ENCODE measurements around the gene SLC9A4.

The SLC9A4 gene

GRCh38 chr2:102473020-102473419, at the start of gene SLC9A4:
Gene SLC9A4, plus strand, starts transcription at chr2:102473226. Its CDS starts 534 bp downstream, at chr2:102473760.
- H3K36me3 ChIP-seq (ENCODE audit: control insufficient read depth, insufficient read depth, low read length): no peaks in the 10 kb centered on the region
- peaks cover 8% of the 10 kb centered on the region; the same call in 1 of the 2 replicates for H3K9me3 ChIP-seq (ENCODE audit: control insufficient read depth, insufficient read depth, low read length)
- no peaks in the 10 kb centered on the region for H3K4me1 ChIP-seq (ENCODE audit: control insufficient read depth, insufficient read depth, low read length)
- no peaks in the 10 kb centered on the region for H3K27me3 ChIP-seq (ENCODE audit: control insufficient read depth, insufficient read depth, low read length)
- H3K9ac ChIP-seq (ENCODE audit: low read depth, low read length): no peak within 1 kb of the TSS
- no peak within 1 kb of the TSS for H3K4me3 ChIP-seq (ENCODE audit: low read depth, low read length)
- no peak within 1 kb of the TSS for H3K27ac ChIP-seq (ENCODE audit: low read depth, low read length)

GRCh38 chr2:102423368-102423767, 49.7 kb upstream of the SLC9A4 start:
- Histone ChIP-seq H3K9me3 (ENCODE audit: control insufficient read depth, insufficient read depth, low read length) (no peaks in the 10 kb centered on the region), H3K27me3 (ENCODE audit: control insufficient read depth, insufficient read depth, low read length) (no peaks in the 10 kb centered on the region), H3K4me1 (ENCODE audit: control insufficient read depth, insufficient read depth, low read length) (no peaks in the 10 kb centered on the region), H3K4me3 (ENCODE audit: low read depth, low read length) (no peak overlapping the region), H3K9ac (ENCODE audit: low read depth, low read length) (no peak overlapping the region), H3K36me3 (ENCODE audit: control insufficient read depth, insufficient read depth, low read length) (no peaks in the 10 kb centered on the region), H3K27ac (ENCODE audit: low read depth, low read length) (no peak overlapping the region)

- no peak overlapping the region for H3K9ac ChIP-seq (ENCODE audit: low read depth, low read length)
- no peaks in the 10 kb centered on the region for H3K4me1 ChIP-seq (ENCODE audit: control insufficient read depth, insufficient read depth, low read length)
- H3K27ac ChIP-seq (ENCODE audit: low read depth, low read length): no peak overlapping the region
- no peak overlapping the region for H3K4me3 ChIP-seq (ENCODE audit: low read depth, low read length)
- no peaks in the 10 kb centered on the region for H3K9me3 ChIP-seq (ENCODE audit: control insufficient read depth, insufficient read depth, low read length)
- no peaks in the 10 kb centered on the region for H3K36me3 ChIP-seq (ENCODE audit: control insufficient read depth, insufficient read depth, low read length)
- no peaks in the 10 kb centered on the region for H3K27me3 ChIP-seq (ENCODE audit: control insufficient read depth, insufficient read depth, low read length)
Observed at GRCh38 chr2:102424754-102425153, 48.3 kb upstream of the SLC9A4 start.

- no peaks in the 10 kb centered on the region for H3K4me1 ChIP-seq (ENCODE audit: control insufficient read depth, insufficient read depth, low read length)
- no peaks in the 10 kb centered on the region for H3K27me3 ChIP-seq (ENCODE audit: control insufficient read depth, insufficient read depth, low read length)
- H3K9me3 ChIP-seq (ENCODE audit: control insufficient read depth, insufficient read depth, low read length): no peaks in the 10 kb centered on the region
- H3K9ac ChIP-seq (ENCODE audit: low read depth, low read length): no peak overlapping the region
- H3K36me3 ChIP-seq (ENCODE audit: control insufficient read depth, insufficient read depth, low read length): no peaks in the 10 kb centered on the region
- no peak overlapping the region for H3K27ac ChIP-seq (ENCODE audit: low read depth, low read length)
- H3K4me3 ChIP-seq (ENCODE audit: low read depth, low read length): no peak overlapping the region
Observed at GRCh38 chr2:102425441-102426132, 47.4 kb upstream of the SLC9A4 start.

GRCh38 chr2:102427249-102427648, 45.8 kb upstream of the SLC9A4 start:
- Histone ChIP-seq H3K36me3 (ENCODE audit: control insufficient read depth, insufficient read depth, low read length) (no peaks in the 10 kb centered on the region), H3K4me3 (ENCODE audit: low read depth, low read length) (no peak overlapping the region), H3K9me3 (ENCODE audit: control insufficient read depth, insufficient read depth, low read length) (no peaks in the 10 kb centered on the region), H3K27me3 (ENCODE audit: control insufficient read depth, insufficient read depth, low read length) (no peaks in the 10 kb centered on the region), H3K27ac (ENCODE audit: low read depth, low read length) (no peak overlapping the region), H3K9ac (ENCODE audit: low read depth, low read length) (no peak overlapping the region), H3K4me1 (ENCODE audit: control insufficient read depth, insufficient read depth, low read length) (no peaks in the 10 kb centered on the region)

GRCh38 chr2:102428573-102428972, 44.5 kb upstream of the SLC9A4 start:
- no peaks in the 10 kb centered on the region for H3K4me1 ChIP-seq (ENCODE audit: control insufficient read depth, insufficient read depth, low read length)
- no peak overlapping the region for H3K4me3 ChIP-seq (ENCODE audit: low read depth, low read length)
- no peaks in the 10 kb centered on the region for H3K36me3 ChIP-seq (ENCODE audit: control insufficient read depth, insufficient read depth, low read length)
- H3K9me3 ChIP-seq (ENCODE audit: control insufficient read depth, insufficient read depth, low read length): no peaks in the 10 kb centered on the region
- H3K9ac ChIP-seq (ENCODE audit: low read depth, low read length): no peak overlapping the region
- H3K27ac ChIP-seq (ENCODE audit: low read depth, low read length): no peak overlapping the region
- no peaks in the 10 kb centered on the region for H3K27me3 ChIP-seq (ENCODE audit: control insufficient read depth, insufficient read depth, low read length)

- Histone ChIP-seq H3K9me3 (ENCODE audit: control insufficient read depth, insufficient read depth, low read length) (no peaks in the 10 kb centered on the region), H3K4me3 (ENCODE audit: low read depth, low read length) (no peak overlapping the region), H3K4me1 (ENCODE audit: control insufficient read depth, insufficient read depth, low read length) (no peaks in the 10 kb centered on the region), H3K27me3 (ENCODE audit: control insufficient read depth, insufficient read depth, low read length) (no peaks in the 10 kb centered on the region), H3K9ac (ENCODE audit: low read depth, low read length) (no peak overlapping the region), H3K27ac (ENCODE audit: low read depth, low read length) (no peak overlapping the region), H3K36me3 (ENCODE audit: control insufficient read depth, insufficient read depth, low read length) (no peaks in the 10 kb centered on the region)
Observed at GRCh38 chr2:102432386-102432785, 40.6 kb upstream of the SLC9A4 start.

GRCh38 chr2:102433973-102434654, 38.9 kb upstream of the SLC9A4 start:
- Histone ChIP-seq H3K4me1 (ENCODE audit: control insufficient read depth, insufficient read depth, low read length) (no peaks in the 10 kb centered on the region), H3K9ac (ENCODE audit: low read depth, low read length) (no peak overlapping the region), H3K36me3 (ENCODE audit: control insufficient read depth, insufficient read depth, low read length) (no peaks in the 10 kb centered on the region), H3K27ac (ENCODE audit: low read depth, low read length) (no peak overlapping the region), H3K9me3 (ENCODE audit: control insufficient read depth, insufficient read depth, low read length) (no peaks in the 10 kb centered on the region), H3K4me3 (ENCODE audit: low read depth, low read length) (no peak overlapping the region), H3K27me3 (ENCODE audit: control insufficient read depth, insufficient read depth, low read length) (no peaks in the 10 kb centered on the region)

GRCh38 chr2:102434655-102435381, 38.2 kb upstream of the SLC9A4 start:
- no peak overlapping the region for H3K9ac ChIP-seq (ENCODE audit: low read depth, low read length)
- no peaks in the 10 kb centered on the region for H3K27me3 ChIP-seq (ENCODE audit: control insufficient read depth, insufficient read depth, low read length)
- H3K9me3 ChIP-seq (ENCODE audit: control insufficient read depth, insufficient read depth, low read length): no peaks in the 10 kb centered on the region
- no peaks in the 10 kb centered on the region for H3K4me1 ChIP-seq (ENCODE audit: control insufficient read depth, insufficient read depth, low read length)
- H3K27ac ChIP-seq (ENCODE audit: low read depth, low read length): no peak overlapping the region
- no peak overlapping the region for H3K4me3 ChIP-seq (ENCODE audit: low read depth, low read length)
- H3K36me3 ChIP-seq (ENCODE audit: control insufficient read depth, insufficient read depth, low read length): no peaks in the 10 kb centered on the region

GRCh38 chr2:102435741-102436140, 37.3 kb upstream of the SLC9A4 start:
- Histone ChIP-seq H3K4me3 (ENCODE audit: low read depth, low read length) (no peak overlapping the region), H3K27me3 (ENCODE audit: control insufficient read depth, insufficient read depth, low read length) (no peaks in the 10 kb centered on the region), H3K36me3 (ENCODE audit: control insufficient read depth, insufficient read depth, low read length) (no peaks in the 10 kb centered on the region), H3K9ac (ENCODE audit: low read depth, low read length) (no peak overlapping the region), H3K9me3 (ENCODE audit: control insufficient read depth, insufficient read depth, low read length) (no peaks in the 10 kb centered on the region), H3K4me1 (ENCODE audit: control insufficient read depth, insufficient read depth, low read length) (no peaks in the 10 kb centered on the region), H3K27ac (ENCODE audit: low read depth, low read length) (no peak overlapping the region)

- Histone ChIP-seq H3K4me1 (ENCODE audit: control insufficient read depth, insufficient read depth, low read length) (no peaks in the 10 kb centered on the region), H3K9ac (ENCODE audit: low read depth, low read length) (no peak overlapping the region), H3K27ac (ENCODE audit: low read depth, low read length) (no peak overlapping the region), H3K9me3 (ENCODE audit: control insufficient read depth, insufficient read depth, low read length) (no peaks in the 10 kb centered on the region), H3K36me3 (ENCODE audit: control insufficient read depth, insufficient read depth, low read length) (no peaks in the 10 kb centered on the region), H3K4me3 (ENCODE audit: low read depth, low read length) (no peak overlapping the region), H3K27me3 (ENCODE audit: control insufficient read depth, insufficient read depth, low read length) (no peaks in the 10 kb centered on the region)
Observed at GRCh38 chr2:102436323-102436722, 36.7 kb upstream of the SLC9A4 start.

Data from HUES48 (cell line).